Fibroblast of mammary gland (primary cell): ENCODE results near the gene SEPTIN10.

Source experiments
- DNase-seq: peaks from one replicate; pipeline ENCODE4 v3.0.0-alpha.2; 2010; ENCODE audit warnings: low read depth
- H3K4me3 ChIP-seq: 2 replicates; pipeline ENCODE4 v1.5.1; 2011; ENCODE audit warnings: low read depth, mild to moderate bottlenecking, low read length, moderate library complexity; ENCODE audit not compliant: control insufficient read depth
- CTCF ChIP-seq: conservative IDR thresholded peaks from 2 replicates; pipeline ENCODE4 v1.5.1; 2011; ENCODE audit warnings: low read depth, low read length, inconsistent platforms; ENCODE audit not compliant: control insufficient read depth, insufficient read depth

The SEPTIN10 gene

GRCh38 chr2:109609352-109610024 lies 4.3 kb downstream of the SEPTIN10 start:
- peak; percentile 47 for DNase-seq
- H3K4me3 ChIP-seq, result no peak overlapping the region
- no peak for TF ChIP-seq CTCF

GRCh38 chr2:109607766-109608165 lies 6.0 kb downstream of the SEPTIN10 start:
- DNase-seq, result peak; percentile 54
- no peak for TF ChIP-seq CTCF
- H3K4me3 ChIP-seq, result no peak overlapping the region

GRCh38 chr2:109604597-109604996 lies 9.2 kb downstream of the SEPTIN10 start:
- H3K4me3 ChIP-seq, result no peak overlapping the region
- DNase-seq, result peak; percentile 84
- no peak for TF ChIP-seq CTCF

GRCh38 chr2:109602617-109603188 lies 11.1 kb downstream of the SEPTIN10 start:
- no peak overlapping the region for H3K4me3 ChIP-seq
- DNase-seq, result no peak
- TF ChIP-seq CTCF, result no peak

GRCh38 chr2:109601783-109602182 lies 12.0 kb downstream of the SEPTIN10 start:
- no peak for TF ChIP-seq CTCF
- no peak for DNase-seq
- H3K4me3 ChIP-seq, result no peak overlapping the region

- no peak for TF ChIP-seq CTCF
- no peak overlapping the region for H3K4me3 ChIP-seq
- DNase-seq, result no peak
Observed at GRCh38 chr2:109597283-109597682, 16.5 kb downstream of the SEPTIN10 start.
